Keratinocyte (primary cell): ENCODE measurements around the gene AGPS. TPM values are rescaled to one million over a fixed set of nuclear protein-coding genes. Genes with fewer than 3 reads are reported as not detected.

Experiments used
- DNase-seq: peaks from one replicate; pipeline ENCODE4 v3.0.0-alpha.2; 2011; ENCODE audit warnings: low read depth, missing footprints, low spot score
- FAIRE-seq: peaks from 2 replicates; lab custom pipeline; 2011; peaks lifted over from hg19 to GRCh38; lab: Jason Lieb, UNC
- H2AFZ ChIP-seq: 2 replicates; pipeline ENCODE4 v1.6.0; 2012; ENCODE audit warnings: low read length, control low read depth, inconsistent platforms; ENCODE audit not compliant: control insufficient read depth
- H3K27ac ChIP-seq: 2 replicates; pipeline ENCODE4 v1.5.1; 2011; ENCODE audit warnings: low read length; ENCODE audit not compliant: control insufficient read depth, insufficient read depth
- H3K27me3 ChIP-seq: 3 replicates; pipeline ENCODE4 v1.6.0; 2011; ENCODE audit warnings: low read length; ENCODE audit not compliant: control insufficient read depth, insufficient read depth; ENCODE audit errors: extremely low read depth
- H3K36me3 ChIP-seq, 2 experiments: 2 replicates in 1 of 2; 3 replicates in 1 of 2; pipeline ENCODE4 v1.5.1; 2011; ENCODE audit warnings: low read length in 2 of 2, mild to moderate bottlenecking in 1 of 2; ENCODE audit not compliant: control insufficient read depth in 2 of 2, insufficient read depth in 2 of 2; ENCODE audit errors: extremely low read depth in 1 of 2
- H3K4me1 ChIP-seq: 3 replicates; pipeline ENCODE4 v1.5.1; 2011; ENCODE audit warnings: low read length; ENCODE audit not compliant: control insufficient read depth, insufficient read depth; ENCODE audit errors: extremely low read depth
- H3K4me2 ChIP-seq: 3 replicates; pipeline ENCODE4 v1.6.0; 2011; ENCODE audit warnings: low read depth, low read length; ENCODE audit not compliant: control insufficient read depth, insufficient read depth; ENCODE audit errors: extremely low read depth
- H3K4me3 ChIP-seq, 3 experiments: fragments of 200-600 bp in 1 of 3; sonication (generic) in 1 of 3; 2 replicates in 2 of 3; 3 replicates in 1 of 3; pipeline ENCODE4 v1.5.1; 2011 to 2016; ENCODE audit warnings: low read length in 3 of 3, mild to moderate bottlenecking in 3 of 3, control low read depth in 2 of 3, inconsistent platforms in 1 of 3, low read depth in 1 of 3, mixed read lengths in 1 of 3, mixed run types in 1 of 3, moderate library complexity in 1 of 3; ENCODE audit not compliant: control insufficient read depth in 2 of 3, insufficient read depth in 2 of 3; ENCODE audit errors: extremely low read depth in 1 of 3
- H3K79me2 ChIP-seq: 2 replicates; pipeline ENCODE4 v1.6.0; 2012; ENCODE audit warnings: low read length; ENCODE audit not compliant: control insufficient read depth, insufficient read depth
- H3K9ac ChIP-seq: 3 replicates; pipeline ENCODE4 v1.6.0; 2011; ENCODE audit warnings: low read length; ENCODE audit not compliant: control insufficient read depth, insufficient read depth; ENCODE audit errors: extremely low read depth
- H3K9me1 ChIP-seq: 3 replicates; pipeline ENCODE4 v1.6.0; 2011; ENCODE audit warnings: low read length; ENCODE audit not compliant: control insufficient read depth, insufficient read depth; ENCODE audit errors: extremely low read depth
- H3K9me3 ChIP-seq: 2 replicates; pipeline ENCODE4 v1.5.1; 2012; ENCODE audit warnings: low read depth, low read length; ENCODE audit not compliant: control insufficient read depth
- H4K20me1 ChIP-seq: 3 replicates; pipeline ENCODE4 v1.6.0; 2011; ENCODE audit warnings: low read length; ENCODE audit not compliant: control insufficient read depth, insufficient read depth; ENCODE audit errors: extremely low read depth
- CTCF ChIP-seq, 3 experiments: IDR thresholded peaks in 1 of 3; conservative IDR thresholded peaks in 1 of 3; optimal IDR thresholded peaks in 1 of 3; 2 replicates in 2 of 3; 3 replicates in 1 of 3; pipeline versions ENCODE3 to v1.5.1; 2011; ENCODE audit warnings: low read length in 3 of 3, mild to moderate bottlenecking in 3 of 3, moderate library complexity in 2 of 3, control low read depth in 1 of 3, inconsistent platforms in 1 of 3; ENCODE audit not compliant: insufficient read depth in 2 of 3; ENCODE audit errors: extremely low read depth in 1 of 3
- EZH2 ChIP-seq: IDR thresholded peaks from one replicate; pipeline ENCODE4 v1.6.1; 2012; ENCODE audit warnings: inconsistent platforms, mild to moderate bottlenecking, low read length, moderate library complexity
- dilution Hi-C: fragments of 300-500 bp; cut with MboI; formaldehyde crosslinking; loops from one replicate; pipeline ENCODE4 v1.7.0; 2020; ENCODE audit warnings: low sequenced_read_pairs; ENCODE audit not compliant: extremely low pct_ligation_motif_present
- polyA plus RNA-seq, 5 experiments: library from polyadenylated mRNA; depleted of rRNA in 3 of 5; stranded (reverse) in 3 of 5; stranded (forward) in 1 of 5; unstranded in 1 of 5; fragments of >200 nt; gene quantifications; 1 replicate in 1 of 5; 2 replicates in 3 of 5; 3 replicates in 1 of 5; pipeline versions ENCODE4 v1.2.1 to v1.2.3, GENCODE V29; 2011 to 2012; ENCODE audit warnings: missing spikeins in 2 of 5, low read depth in 1 of 5, low replicate concordance in 1 of 5

Gene AGPS
- polyA plus RNA-seq, 1 donor (not counting 4 experiments of a cell fraction or from before 2014, with no cell fraction given) = 28.0 TPM

DNA sequence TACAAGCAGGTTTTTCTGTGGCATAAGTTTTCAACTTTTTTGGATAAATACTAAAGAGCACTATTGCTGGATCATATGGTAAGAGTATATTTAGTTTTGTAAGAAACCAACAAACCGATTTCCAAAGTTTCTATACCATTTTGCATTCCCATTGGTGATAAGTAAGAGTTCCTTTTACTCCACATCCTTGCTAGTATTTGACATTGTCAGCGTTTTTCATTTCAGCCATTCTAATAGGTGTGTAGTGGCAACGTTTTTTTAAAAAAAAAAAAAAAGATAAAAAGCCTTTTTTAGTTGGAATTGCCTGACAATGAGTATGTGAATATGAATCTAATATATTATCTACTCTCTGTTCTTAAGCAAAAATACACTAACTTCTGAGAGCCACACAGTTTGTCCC is 185.9 kb downstream of the AGPS start:
- no peaks in the 10 kb centered on the region for H3K27me3 ChIP-seq
- no peaks in the 10 kb centered on the region for H4K20me1 ChIP-seq
- no peaks in the 10 kb centered on the region for H3K36me3 ChIP-seq
- H2AFZ ChIP-seq = no peak overlapping the region
- no peaks in the 10 kb centered on the region for H3K79me2 ChIP-seq
- DNase-seq (no peak), FAIRE-seq (no peak)
- dilution Hi-C loops = no loop called here
- H3K4me1 ChIP-seq = no peaks in the 10 kb centered on the region
- no peak overlapping the region for H3K9ac ChIP-seq
- no peak overlapping the region for H3K4me2 ChIP-seq
- H3K9me1 ChIP-seq = no peaks in the 10 kb centered on the region
- H3K27ac ChIP-seq = no peak overlapping the region
- H3K9me3 ChIP-seq = no peaks in the 10 kb centered on the region
- H3K4me3 ChIP-seq = no peak overlapping the region
- no peak for TF ChIP-seq EZH2
- no peak for TF ChIP-seq CTCF (optimal IDR thresholded peaks at IDR 0.05 in 1 of 3, IDR thresholded peaks at IDR 0.05 in 1 of 3, conservative IDR thresholded peaks at IDR 0.05 in 1 of 3; ENCODE audit: extremely low read depth in 1 of 3, insufficient read depth in 2 of 3, low read length in 3 of 3)

DNA sequence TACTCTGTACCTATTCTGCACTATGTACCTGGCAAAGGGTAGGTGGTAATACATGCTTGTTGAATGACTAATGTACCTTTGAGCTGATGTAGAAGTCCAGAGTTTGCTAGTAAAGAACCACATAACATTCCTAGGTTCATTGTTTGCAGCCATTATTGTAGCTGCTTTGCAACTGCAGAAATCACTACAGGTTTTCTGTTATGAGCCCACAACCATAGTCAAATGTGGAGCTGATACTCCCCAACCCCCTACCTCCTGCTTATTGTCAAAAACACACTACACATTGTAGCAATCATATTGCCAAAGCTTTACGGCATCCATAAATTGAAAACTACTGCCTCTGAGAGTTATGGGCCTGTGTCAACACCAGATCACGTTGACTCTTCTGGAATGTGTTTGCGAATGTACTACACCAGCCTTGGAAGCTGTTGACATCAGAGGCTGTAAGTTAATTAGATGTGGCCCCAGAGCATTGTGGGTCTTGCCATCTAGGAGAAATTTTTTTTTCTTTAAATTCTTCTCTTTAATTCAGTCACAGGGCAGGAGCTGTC is 187.0 kb downstream of the AGPS start:
- no peaks in the 10 kb centered on the region for H3K79me2 ChIP-seq
- no peak overlapping the region for H3K4me2 ChIP-seq
- no peaks in the 10 kb centered on the region for H3K9me1 ChIP-seq
- no peaks in the 10 kb centered on the region for H3K27me3 ChIP-seq
- H2AFZ ChIP-seq = no peak overlapping the region
- FAIRE-seq (no peak), DNase-seq (no peak)
- no peaks in the 10 kb centered on the region for H3K36me3 ChIP-seq
- H3K4me1 ChIP-seq = no peaks in the 10 kb centered on the region
- H3K9me3 ChIP-seq = no peaks in the 10 kb centered on the region
- H3K4me3 ChIP-seq = no peak overlapping the region
- TF ChIP-seq EZH2 = no peak
- TF ChIP-seq CTCF (optimal IDR thresholded peaks at IDR 0.05 in 1 of 3, IDR thresholded peaks at IDR 0.05 in 1 of 3, conservative IDR thresholded peaks at IDR 0.05 in 1 of 3; ENCODE audit: extremely low read depth in 1 of 3, insufficient read depth in 2 of 3, low read length in 3 of 3) = no peak
- dilution Hi-C loops = no loop called here
- H4K20me1 ChIP-seq = no peaks in the 10 kb centered on the region
- H3K9ac ChIP-seq = no peak overlapping the region
- no peak overlapping the region for H3K27ac ChIP-seq
